ENCODE data around the gene TNFRSF19.
"Not testable (repeated sequence)": the region's sequence is repeated elsewhere in the genome, so short reads cannot be mapped to it uniquely, and the experiment has no call there.

The TNFRSF19 gene

DNA sequence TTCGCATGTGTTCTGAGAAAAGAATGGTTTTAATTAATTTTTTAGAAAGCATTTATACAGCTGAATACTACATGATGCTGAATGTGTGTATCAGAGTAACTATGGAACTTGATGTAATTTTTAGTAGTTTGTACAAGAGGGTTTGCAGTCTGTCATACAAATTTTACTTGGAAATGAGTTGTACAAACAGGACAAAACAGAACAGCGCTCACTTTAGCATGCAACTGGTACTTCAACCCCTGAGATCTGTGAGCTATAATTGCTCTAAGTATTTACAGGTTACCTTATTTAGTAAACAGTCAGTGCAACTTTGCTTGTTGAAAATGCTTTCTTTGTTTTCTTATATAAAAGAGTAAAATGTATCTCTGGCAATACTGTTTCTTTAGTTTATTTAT, 706 bp downstream of the TNFRSF19 start:
- peak; percentile 8 for FAIRE-seq

GRCh38 chr13:23571431-23571830, 1.2 kb downstream of the TNFRSF19 start:
- peak; percentile 50 for FAIRE-seq

DNA sequence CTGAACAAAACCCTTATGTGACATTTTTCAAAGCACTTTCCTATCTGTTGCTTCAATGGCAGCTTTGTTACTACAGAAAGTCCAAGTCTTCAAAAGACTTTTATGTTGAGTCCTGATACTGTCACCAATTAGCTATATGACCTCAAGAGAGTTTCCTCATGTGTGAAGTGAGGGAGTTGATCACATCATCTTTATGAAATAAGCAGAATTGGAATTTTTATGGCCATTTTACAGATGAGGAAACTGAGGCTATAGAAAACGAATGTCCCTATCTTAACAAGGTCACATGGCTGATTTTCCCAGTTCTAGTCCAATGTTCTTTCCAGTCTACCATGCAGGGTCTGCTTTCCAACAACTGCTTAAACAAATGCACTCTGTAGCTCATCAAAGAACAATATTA, 2.6 kb downstream of the TNFRSF19 start:
- FAIRE-seq = no peak

GRCh38 chr13:23574421-23575145, 4.4 kb downstream of the TNFRSF19 start:
- FAIRE-seq = no peak

- no peak for FAIRE-seq
Observed at GRCh38 chr13:23575632-23576031, 5.4 kb downstream of the TNFRSF19 start.

DNA sequence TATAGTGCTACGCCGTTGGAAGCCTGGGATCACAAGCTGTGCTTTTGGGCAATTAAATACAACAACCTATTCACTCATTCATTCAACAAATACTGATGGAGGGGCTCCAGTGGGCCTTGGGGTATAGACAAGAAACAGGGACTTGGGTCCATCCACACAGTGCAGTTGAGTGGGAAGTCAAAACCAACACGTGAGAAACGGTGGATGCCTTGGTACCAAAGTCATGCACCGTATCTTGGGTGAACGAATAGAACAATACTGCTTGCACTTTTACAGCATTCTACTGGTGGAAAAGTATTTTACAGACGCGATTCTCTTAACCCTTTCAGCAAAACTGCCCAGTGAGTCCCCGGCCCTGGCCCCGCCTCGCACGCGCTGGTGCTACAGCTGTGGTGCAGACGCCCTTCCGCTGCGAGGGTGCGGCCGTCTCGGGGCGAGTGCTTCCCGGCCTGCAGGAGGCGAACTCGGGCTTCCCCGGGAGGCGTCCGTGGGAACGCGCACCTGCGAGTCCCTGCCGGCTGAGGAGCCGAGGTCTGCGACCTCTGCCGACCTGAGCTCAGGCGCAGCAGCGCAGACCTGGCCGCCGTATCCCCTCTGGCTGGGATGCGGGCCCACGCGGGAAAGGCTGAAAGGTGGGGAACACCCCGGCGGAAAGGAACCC, 8.3 kb downstream of the TNFRSF19 start:
- no peak for FAIRE-seq

DNA sequence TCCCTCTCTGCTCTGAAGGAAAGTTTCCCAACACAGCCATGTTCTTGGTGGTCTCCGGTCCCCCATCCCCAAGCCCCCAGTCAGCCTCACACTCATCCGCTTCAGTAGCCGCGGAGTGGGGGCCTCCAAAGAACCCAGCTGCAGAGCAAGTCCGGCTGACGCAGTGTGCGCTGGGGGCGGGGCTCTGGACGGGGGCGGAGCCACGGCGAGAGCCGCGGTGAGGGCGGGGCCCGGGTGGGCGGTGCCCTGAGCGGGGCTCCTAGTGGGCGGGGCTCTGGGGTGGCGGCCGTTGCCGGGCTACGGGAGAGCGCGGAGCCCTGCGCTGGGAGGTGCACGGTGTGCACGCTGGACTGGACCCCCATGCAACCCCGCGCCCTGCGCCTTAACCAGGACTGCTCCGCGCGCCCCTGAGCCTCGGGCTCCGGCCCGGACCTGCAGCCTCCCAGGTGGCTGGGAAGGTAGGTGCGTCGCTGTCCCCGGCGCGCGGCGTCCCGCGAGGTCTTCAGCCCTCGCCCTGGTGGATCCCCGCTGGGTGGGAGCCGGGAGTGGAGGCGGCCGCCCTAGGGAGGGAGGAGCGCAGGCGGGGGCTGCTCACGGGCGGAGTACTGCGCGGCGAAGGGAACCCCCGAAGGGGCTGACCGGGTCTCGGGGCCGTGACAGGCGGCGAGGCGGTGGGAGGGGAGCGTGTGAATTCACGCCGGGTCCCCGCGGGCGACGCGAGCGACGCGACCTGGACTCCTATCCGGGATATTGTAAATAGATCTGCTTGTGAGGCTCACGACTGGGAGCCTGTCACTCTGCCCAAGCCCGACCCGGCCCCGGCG, 9.1 kb downstream of the TNFRSF19 start:
- no peak for FAIRE-seq

GRCh38 chr13:23579896-23580683, 9.9 kb downstream of the TNFRSF19 start:
- peak; percentile 18 for FAIRE-seq

- peak; percentile 15 for FAIRE-seq
Observed at GRCh38 chr13:23580684-23581060, 10.5 kb downstream of the TNFRSF19 start.

DNA sequence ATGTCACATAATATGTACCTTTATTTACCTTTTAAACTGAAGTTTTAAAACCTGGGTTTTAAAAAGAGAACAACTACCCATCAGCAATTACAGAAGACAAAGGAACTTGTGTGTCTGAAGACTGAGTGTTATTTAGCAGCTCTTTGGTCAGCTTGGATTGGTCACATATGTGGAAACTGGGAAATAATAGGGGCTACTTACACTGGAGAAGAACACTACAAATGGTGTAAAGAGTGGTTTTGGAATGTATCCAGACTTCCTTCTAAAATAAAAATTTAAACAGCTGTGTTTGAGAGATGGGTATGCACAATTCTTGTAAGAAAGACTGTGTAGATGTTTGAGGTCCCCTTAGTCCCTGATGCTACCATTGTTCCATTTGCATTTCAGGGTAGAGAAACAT, 13.3 kb downstream of the TNFRSF19 start:
- FAIRE-seq = no peak

DNA sequence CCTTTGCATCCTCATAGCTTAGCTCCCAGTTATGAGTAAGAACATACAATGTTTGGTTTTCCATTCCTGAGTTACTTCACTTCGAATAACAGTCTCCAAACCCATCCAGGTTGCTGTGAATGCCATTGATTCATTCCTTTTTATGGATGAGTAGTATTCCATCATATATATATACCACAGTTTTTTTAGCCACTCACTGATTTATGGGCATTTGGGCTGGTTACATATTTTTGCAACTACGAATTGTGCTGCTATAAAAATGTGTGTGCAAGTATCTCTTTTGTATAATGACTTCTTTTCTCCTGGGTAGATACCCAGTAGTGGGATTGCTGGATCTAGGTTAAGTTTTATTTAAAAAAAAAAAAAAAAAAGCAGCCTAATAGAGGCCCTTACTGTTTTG, 14.1 kb downstream of the TNFRSF19 start:
- no peak for FAIRE-seq

DNA sequence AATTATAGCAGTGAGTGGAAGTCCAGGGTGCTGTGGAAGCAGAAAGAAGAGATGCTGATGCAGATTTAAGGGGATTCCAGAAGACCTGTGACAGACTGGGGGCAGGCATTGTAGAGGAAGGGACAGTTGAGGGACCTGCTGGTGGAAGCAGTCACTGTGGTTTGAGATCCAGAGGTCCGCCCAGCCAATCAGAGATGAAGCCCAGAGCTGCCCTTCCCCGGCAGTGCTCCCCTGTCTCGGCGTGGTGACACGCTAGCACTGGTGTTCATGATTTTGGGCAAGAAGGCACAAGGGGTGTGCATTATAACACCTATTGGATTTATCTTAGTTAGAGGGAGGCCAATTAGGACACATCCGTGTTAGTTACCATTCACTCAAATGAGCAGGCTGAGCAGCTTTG, 16.1 kb downstream of the TNFRSF19 start:
- FAIRE-seq = no peak

DNA sequence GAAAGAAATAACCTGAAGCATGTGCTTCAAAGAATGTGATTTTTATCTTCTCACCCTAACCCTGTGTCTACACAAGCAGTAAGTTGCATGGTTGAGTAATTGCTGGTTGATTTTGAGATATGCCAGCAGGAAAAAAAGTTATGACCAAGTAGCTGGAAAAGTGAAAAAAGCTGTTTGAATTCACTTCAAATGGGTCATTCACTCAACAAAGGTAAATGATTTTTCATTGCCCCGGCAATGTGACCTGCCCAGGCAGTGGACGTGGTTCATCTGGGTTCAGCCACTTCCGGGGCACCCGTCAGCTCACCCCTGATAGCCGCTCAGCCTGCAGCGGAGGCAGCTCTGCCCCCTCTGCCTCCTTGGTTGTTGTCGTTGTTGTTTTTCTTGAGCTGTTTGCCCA, 18.5 kb downstream of the TNFRSF19 start:
- no peak for FAIRE-seq

DNA sequence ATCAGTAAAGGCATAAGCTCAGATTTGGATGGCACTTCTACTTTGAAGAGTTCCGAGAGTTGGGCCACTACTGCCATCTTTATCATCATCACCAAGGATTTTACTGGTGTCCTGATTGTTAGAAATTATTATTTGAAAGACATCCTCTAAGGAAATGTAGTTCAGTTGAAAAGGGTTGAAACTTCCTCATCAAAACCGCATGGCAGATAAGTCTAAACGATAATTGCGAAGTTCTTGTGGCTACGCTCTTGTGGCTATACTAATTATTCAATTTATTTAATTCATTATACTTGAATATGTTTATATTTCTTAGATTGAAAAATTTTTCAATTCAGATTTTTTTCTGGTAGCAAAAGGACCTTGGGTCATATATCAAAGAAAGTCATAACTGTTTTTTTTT, 22.4 kb downstream of the TNFRSF19 start:
- FAIRE-seq = no peak

DNA sequence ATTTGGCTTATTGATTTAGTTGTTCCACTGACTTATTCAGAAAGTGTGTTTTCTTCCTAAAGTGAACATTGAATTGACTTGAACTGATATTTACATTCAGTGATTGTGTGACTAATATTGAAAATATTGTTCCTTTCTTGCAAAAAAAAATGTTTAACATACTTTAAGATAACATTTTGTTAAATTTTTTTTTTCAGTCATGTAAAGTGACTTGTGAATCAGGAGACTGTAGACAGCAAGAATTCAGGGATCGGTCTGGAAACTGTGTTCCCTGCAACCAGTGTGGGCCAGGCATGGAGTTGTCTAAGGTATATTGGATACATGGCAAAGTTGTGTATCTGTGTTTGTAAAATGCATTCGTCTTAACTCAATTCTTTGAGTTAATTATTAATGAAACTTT, 22.9 kb downstream of the TNFRSF19 start:
- FAIRE-seq = no peak

- FAIRE-seq = not testable (repeated sequence)
Observed at GRCh38 chr13:23594290-23594689, 24.1 kb downstream of the TNFRSF19 start.

DNA sequence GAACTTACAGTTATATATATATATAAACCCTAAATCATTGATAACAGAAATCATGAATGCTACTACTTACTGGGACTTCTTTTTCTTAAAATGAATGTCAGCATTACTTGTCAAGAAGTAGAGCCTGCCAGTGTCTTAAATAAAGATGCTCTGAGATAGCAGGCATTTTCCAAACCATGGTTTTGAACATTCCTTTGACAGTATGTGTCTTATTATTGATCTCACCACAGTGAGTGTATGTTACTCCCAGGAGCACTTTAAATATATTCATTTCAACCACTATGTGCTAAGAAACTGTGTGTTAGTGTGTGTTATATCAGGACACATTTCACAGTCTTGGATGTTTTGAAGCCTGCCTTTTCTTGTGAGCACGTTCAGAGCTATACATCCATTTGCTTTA, 28.2 kb downstream of the TNFRSF19 start:
- FAIRE-seq = no peak

DNA sequence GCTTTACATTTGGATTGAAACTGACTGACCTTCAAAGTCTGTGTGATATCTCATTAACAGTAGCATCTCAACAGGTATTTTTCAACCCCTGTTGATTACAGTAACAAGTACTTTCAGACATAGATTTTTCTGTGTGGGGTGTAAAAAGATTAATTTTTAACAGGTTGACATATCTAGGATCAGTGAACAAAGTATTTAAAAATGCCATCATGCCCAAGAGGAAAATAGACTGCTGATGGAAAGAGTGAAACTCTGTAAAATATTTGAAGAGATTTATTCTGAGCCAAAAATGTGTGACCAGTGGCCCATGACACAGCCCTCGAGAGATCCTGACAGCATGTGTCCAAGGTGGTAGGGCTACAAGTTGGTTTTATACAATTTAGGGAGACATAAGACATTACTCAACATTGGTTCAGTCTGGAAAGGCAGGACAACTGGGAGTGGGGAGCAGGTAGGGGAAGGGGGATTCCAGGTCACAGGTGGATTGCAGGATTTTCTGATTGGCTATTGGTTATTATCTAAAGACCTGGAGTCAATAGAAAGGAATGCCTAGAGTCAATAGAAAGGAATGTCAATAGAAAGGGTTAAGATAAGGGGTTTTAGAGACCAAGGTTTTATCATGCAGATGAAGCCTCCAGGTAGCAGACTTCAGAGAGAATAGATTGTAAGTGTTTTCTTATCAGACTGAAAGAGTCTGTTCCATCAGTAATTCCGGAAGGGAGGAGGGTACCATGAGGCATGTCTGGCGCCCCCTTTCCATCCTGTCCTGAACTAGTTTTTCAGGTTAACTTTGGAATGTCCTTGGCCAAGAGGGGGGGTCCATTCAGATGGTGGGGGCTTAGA, 29.1 kb downstream of the TNFRSF19 start:
- no peak for FAIRE-seq

DNA sequence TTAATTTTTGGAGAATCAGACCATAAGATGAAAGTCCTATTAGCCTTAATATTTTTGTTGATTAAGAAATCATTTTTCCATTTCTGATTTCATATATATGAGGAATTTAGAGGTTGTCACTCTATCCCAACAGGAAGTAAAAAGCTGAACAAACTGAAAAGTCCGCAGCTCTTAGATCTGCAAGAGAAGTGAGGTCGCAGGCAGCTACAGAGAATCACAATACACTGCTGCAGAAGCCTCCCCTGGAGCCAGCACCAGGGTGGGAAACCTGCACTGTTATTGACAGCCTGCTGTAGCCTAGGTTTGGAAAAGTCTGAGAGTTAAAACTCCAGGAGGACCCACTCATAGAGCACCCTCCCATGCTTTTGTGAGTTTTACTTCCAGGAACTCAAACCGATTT, 29.9 kb downstream of the TNFRSF19 start:
- FAIRE-seq = no peak

DNA sequence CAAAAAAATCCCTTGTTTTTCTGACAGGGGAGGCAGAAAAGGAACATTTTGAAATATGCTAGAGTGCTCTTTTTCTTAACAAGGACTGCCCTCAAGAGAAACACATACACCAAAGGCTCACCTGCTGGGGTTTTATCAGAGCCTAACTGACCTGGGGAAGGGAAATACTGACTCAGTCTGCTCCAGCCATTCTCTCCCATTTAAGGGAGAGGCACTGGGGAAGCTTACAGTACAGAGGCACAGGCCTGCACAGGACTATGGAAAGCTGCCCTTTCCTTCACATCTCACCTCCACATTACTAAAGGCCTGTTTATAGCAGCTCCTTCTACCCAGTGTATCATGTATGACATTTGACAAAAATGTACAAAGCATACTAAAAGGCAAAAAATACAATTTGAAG, 30.3 kb downstream of the TNFRSF19 start:
- no peak for FAIRE-seq

- FAIRE-seq = no peak
Observed at GRCh38 chr13:23605831-23606230, 35.6 kb downstream of the TNFRSF19 start.

DNA sequence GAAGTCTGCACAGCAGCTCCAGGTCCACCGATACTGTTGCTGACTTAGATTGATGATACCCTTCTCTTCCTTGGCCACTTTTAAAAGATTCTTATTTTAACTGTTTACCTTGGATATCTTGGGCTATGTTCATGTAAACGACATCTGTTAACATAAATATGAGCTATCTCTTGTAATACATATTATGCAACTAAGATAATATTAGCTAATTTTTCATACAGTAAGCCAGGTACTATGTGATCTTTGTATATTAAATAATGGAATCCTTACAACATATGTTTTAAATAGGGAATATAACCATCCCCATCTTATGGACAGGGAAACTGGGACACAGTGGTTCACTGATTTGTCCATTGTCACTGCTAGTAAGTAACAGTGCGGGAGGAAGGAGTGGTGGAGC, 37.9 kb downstream of the TNFRSF19 start:
- FAIRE-seq = no peak

All from endometrium (tissue), 2 donors.